ENCODE results near the gene NID1. TPM values are rescaled to one million over a fixed set of nuclear protein-coding genes. Genes with fewer than 3 reads are reported as not detected.
A peak's percentile ranks its signal among the peaks of the same experiment; 100 is the strongest.
"Not testable (repeated sequence)": the region's sequence is repeated elsewhere in the genome, so short reads cannot be mapped to it uniquely, and the experiment has no call there.

The NID1 gene
- total RNA-seq, 1 donor from 2014 or later = 107 TPM

DNA sequence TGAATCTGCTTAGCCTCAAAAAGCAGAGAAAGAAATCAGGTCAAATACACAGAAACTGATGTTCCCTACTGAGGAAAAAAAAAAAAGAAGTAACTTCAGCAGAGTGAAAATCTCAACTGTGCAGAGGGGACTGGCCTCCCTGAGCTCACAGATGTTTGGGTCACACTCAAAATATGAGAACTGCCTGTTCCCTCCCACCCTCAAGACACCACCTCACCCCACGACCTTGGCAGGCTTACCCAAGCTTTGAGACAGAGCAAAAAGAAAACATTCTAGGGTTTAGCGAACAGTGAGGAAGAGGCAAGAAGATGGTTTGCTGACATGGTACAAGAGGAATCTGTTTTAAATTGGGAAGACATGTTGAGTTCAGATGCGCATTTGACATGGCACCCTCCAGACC, 48.8 kb downstream of the NID1 start:
- H3K9me3 ChIP-seq (ENCODE audit: control insufficient read depth in 3 of 3, low read length in 3 of 3) = no peaks in the 10 kb centered on the region
- peaks cover 11 to 22% (median 21%) of the 10 kb centered on the region in 3 donors for H3K4me1 ChIP-seq (ENCODE audit: control insufficient read depth in 3 of 3, insufficient read depth in 3 of 3, low read length in 3 of 3)
- peak overlapping the region; percentile 69 for H3K27ac ChIP-seq (ENCODE audit: low read depth, low read length)
- H3K9ac ChIP-seq (ENCODE audit: low read depth in 1 of 3, low read length in 3 of 3) = no peak overlapping the region
- H3K36me3 ChIP-seq (ENCODE audit: control insufficient read depth in 3 of 3, insufficient read depth in 3 of 3, low read length in 3 of 3) = peaks cover 0 to 5% (median 3%) of the 10 kb centered on the region in 3 donors
- H3K27me3 ChIP-seq (ENCODE audit: control insufficient read depth in 3 of 3, insufficient read depth in 3 of 3, low read length in 3 of 3) = peaks cover 0 to 2% (median 0%) of the 10 kb centered on the region in 3 donors
- H3K4me3 ChIP-seq (ENCODE audit: low read length in 3 of 3) = no peak overlapping the region

DNA sequence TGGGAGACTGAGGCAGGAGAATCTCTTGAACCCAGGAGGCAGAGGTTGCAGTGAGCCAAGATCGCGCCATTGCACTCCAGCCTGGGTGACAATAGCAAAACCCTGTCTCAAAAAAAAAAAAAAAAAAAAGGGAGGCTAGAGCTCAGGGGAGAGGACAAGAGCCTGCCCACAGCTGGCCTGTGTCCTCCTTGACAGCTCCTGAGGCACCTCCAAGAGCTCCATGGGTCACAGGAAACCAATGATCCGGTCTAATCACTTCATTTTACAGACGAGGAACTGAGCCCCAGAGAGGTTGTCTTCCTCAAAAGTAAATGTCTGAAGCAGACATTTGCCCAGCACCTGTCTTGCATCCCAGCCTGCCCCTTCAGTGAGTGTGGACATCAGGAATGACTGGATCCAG, 49.4 kb downstream of the NID1 start:
- no peaks in the 10 kb centered on the region for H3K9me3 ChIP-seq (ENCODE audit: control insufficient read depth in 3 of 3, low read length in 3 of 3)
- peak overlapping the region; percentile 69 for H3K27ac ChIP-seq (ENCODE audit: low read depth, low read length)
- H3K9ac ChIP-seq (ENCODE audit: low read depth in 1 of 3, low read length in 3 of 3) = no peak overlapping the region
- H3K36me3 ChIP-seq (ENCODE audit: control insufficient read depth in 3 of 3, insufficient read depth in 3 of 3, low read length in 3 of 3) = peaks cover 0 to 5% (median 3%) of the 10 kb centered on the region in 3 donors
- no peak overlapping the region for H3K4me3 ChIP-seq (ENCODE audit: low read length in 3 of 3)
- no peaks in the 10 kb centered on the region for H3K27me3 ChIP-seq (ENCODE audit: control insufficient read depth in 3 of 3, insufficient read depth in 3 of 3, low read length in 3 of 3)
- H3K4me1 ChIP-seq (ENCODE audit: control insufficient read depth in 3 of 3, insufficient read depth in 3 of 3, low read length in 3 of 3) = peaks cover 5 to 17% (median 16%) of the 10 kb centered on the region in 3 donors

- no peak overlapping the region for H3K27ac ChIP-seq (ENCODE audit: low read depth, low read length)
- no peak overlapping the region for H3K9ac ChIP-seq (ENCODE audit: low read depth in 1 of 3, low read length in 3 of 3)
- peaks cover 0 to 5% (median 3%) of the 10 kb centered on the region in 3 donors for H3K36me3 ChIP-seq (ENCODE audit: control insufficient read depth in 3 of 3, insufficient read depth in 3 of 3, low read length in 3 of 3)
- H3K27me3 ChIP-seq (ENCODE audit: control insufficient read depth in 3 of 3, insufficient read depth in 3 of 3, low read length in 3 of 3) = no peaks in the 10 kb centered on the region
- H3K4me3 ChIP-seq (ENCODE audit: low read length in 3 of 3) = no peak overlapping the region
- H3K9me3 ChIP-seq (ENCODE audit: control insufficient read depth in 3 of 3, low read length in 3 of 3) = no peaks in the 10 kb centered on the region
- H3K4me1 ChIP-seq (ENCODE audit: control insufficient read depth in 3 of 3, insufficient read depth in 3 of 3, low read length in 3 of 3) = peaks cover 3 to 9% (median 5%) of the 10 kb centered on the region in 3 donors
Observed at GRCh38 chr1:236013330-236013729, 51.6 kb downstream of the NID1 start.

GRCh38 chr1:236011641-236012040, 53.2 kb downstream of the NID1 start:
- Histone ChIP-seq H3K27ac (ENCODE audit: low read depth, low read length) (no peak overlapping the region), H3K36me3 (ENCODE audit: control insufficient read depth in 3 of 3, insufficient read depth in 3 of 3, low read length in 3 of 3) (peaks cover 0 to 5% (median 3%) of the 10 kb centered on the region in 3 donors), H3K27me3 (ENCODE audit: control insufficient read depth in 3 of 3, insufficient read depth in 3 of 3, low read length in 3 of 3) (no peaks in the 10 kb centered on the region), H3K9ac (ENCODE audit: low read depth in 1 of 3, low read length in 3 of 3) (no peak overlapping the region), H3K4me3 (ENCODE audit: low read length in 3 of 3) (no peak overlapping the region), H3K4me1 (ENCODE audit: control insufficient read depth in 3 of 3, insufficient read depth in 3 of 3, low read length in 3 of 3) (peaks cover 3 to 9% (median 3%) of the 10 kb centered on the region in 3 donors), H3K9me3 (ENCODE audit: control insufficient read depth in 3 of 3, low read length in 3 of 3) (no peaks in the 10 kb centered on the region)

- peak overlapping the region; percentile 54 for H3K27ac ChIP-seq (ENCODE audit: low read depth, low read length)
- peaks cover 0 to 5% (median 3%) of the 10 kb centered on the region in 3 donors for H3K36me3 ChIP-seq (ENCODE audit: control insufficient read depth in 3 of 3, insufficient read depth in 3 of 3, low read length in 3 of 3)
- no peak overlapping the region for H3K9ac ChIP-seq (ENCODE audit: low read depth in 1 of 3, low read length in 3 of 3)
- no peaks in the 10 kb centered on the region for H3K27me3 ChIP-seq (ENCODE audit: control insufficient read depth in 3 of 3, insufficient read depth in 3 of 3, low read length in 3 of 3)
- H3K4me1 ChIP-seq (ENCODE audit: control insufficient read depth in 3 of 3, insufficient read depth in 3 of 3, low read length in 3 of 3) = peaks cover 0 to 3% (median 2%) of the 10 kb centered on the region in 3 donors
- H3K4me3 ChIP-seq (ENCODE audit: low read length in 3 of 3) = no peak overlapping the region
- no peaks in the 10 kb centered on the region for H3K9me3 ChIP-seq (ENCODE audit: control insufficient read depth in 3 of 3, low read length in 3 of 3)
Observed at GRCh38 chr1:236010443-236010842, 54.4 kb downstream of the NID1 start.

DNA sequence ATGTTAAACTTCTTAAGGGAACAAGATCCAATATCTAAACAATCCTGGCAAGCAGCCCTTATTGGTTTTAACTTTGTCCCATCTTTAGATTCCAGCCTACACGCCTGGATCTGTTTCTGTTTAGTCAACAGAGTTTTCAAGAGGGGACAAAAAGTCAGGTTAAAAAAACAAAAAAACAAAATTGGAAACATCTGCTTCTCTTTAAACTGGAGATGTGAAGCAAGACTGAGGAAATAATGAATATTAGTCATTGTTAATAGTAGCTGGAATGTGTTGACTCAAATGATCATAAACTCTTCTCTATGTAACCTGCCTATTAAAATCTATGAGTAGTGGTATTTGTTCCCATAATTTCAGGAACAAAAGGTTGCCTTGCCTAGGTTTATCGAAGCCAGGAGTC, 55.0 kb downstream of the NID1 start:
- Histone ChIP-seq H3K4me1 (ENCODE audit: control insufficient read depth in 3 of 3, insufficient read depth in 3 of 3, low read length in 3 of 3) (peaks cover 0 to 3% (median 0%) of the 10 kb centered on the region in 3 donors), H3K9ac (ENCODE audit: low read depth in 1 of 3, low read length in 3 of 3) (no peak overlapping the region), H3K36me3 (ENCODE audit: control insufficient read depth in 3 of 3, insufficient read depth in 3 of 3, low read length in 3 of 3) (peaks cover 0 to 5% (median 3%) of the 10 kb centered on the region in 3 donors), H3K9me3 (ENCODE audit: control insufficient read depth in 3 of 3, low read length in 3 of 3) (no peaks in the 10 kb centered on the region), H3K27me3 (ENCODE audit: control insufficient read depth in 3 of 3, insufficient read depth in 3 of 3, low read length in 3 of 3) (no peaks in the 10 kb centered on the region), H3K27ac (ENCODE audit: low read depth, low read length) (peak overlapping the region; percentile 62), H3K4me3 (ENCODE audit: low read length in 3 of 3) (no peak overlapping the region)

GRCh38 chr1:236009191-236009590, 55.7 kb downstream of the NID1 start:
- Histone ChIP-seq H3K4me1 (ENCODE audit: control insufficient read depth in 3 of 3, insufficient read depth in 3 of 3, low read length in 3 of 3) (peaks cover 0 to 3% (median 0%) of the 10 kb centered on the region in 3 donors), H3K36me3 (ENCODE audit: control insufficient read depth in 3 of 3, insufficient read depth in 3 of 3, low read length in 3 of 3) (peaks cover 0 to 3% (median 3%) of the 10 kb centered on the region in 3 donors), H3K4me3 (ENCODE audit: low read length in 3 of 3) (no peak overlapping the region), H3K9ac (ENCODE audit: low read depth in 1 of 3, low read length in 3 of 3) (no peak overlapping the region), H3K9me3 (ENCODE audit: control insufficient read depth in 3 of 3, low read length in 3 of 3) (no peaks in the 10 kb centered on the region), H3K27ac (ENCODE audit: low read depth, low read length) (peak overlapping the region; percentile 62), H3K27me3 (ENCODE audit: control insufficient read depth in 3 of 3, insufficient read depth in 3 of 3, low read length in 3 of 3) (no peaks in the 10 kb centered on the region)

- Histone ChIP-seq H3K9ac (ENCODE audit: low read depth in 1 of 3, low read length in 3 of 3) (no peak overlapping the region), H3K36me3 (ENCODE audit: control insufficient read depth in 3 of 3, insufficient read depth in 3 of 3, low read length in 3 of 3) (peaks cover 0 to 3% (median 0%) of the 10 kb centered on the region in 3 donors), H3K27ac (ENCODE audit: low read depth, low read length) (no peak overlapping the region), H3K27me3 (ENCODE audit: control insufficient read depth in 3 of 3, insufficient read depth in 3 of 3, low read length in 3 of 3) (no peaks in the 10 kb centered on the region), H3K4me1 (ENCODE audit: control insufficient read depth in 3 of 3, insufficient read depth in 3 of 3, low read length in 3 of 3) (peaks cover 0 to 3% (median 0%) of the 10 kb centered on the region in 3 donors), H3K4me3 (ENCODE audit: low read length in 3 of 3) (no peak overlapping the region), H3K9me3 (ENCODE audit: control insufficient read depth in 3 of 3, low read length in 3 of 3) (no peaks in the 10 kb centered on the region)
Observed at GRCh38 chr1:236007781-236008180, 57.1 kb downstream of the NID1 start.

GRCh38 chr1:236003058-236003457, 61.8 kb downstream of the NID1 start:
- not testable (repeated sequence) for H3K27me3 ChIP-seq (ENCODE audit: control insufficient read depth in 3 of 3, insufficient read depth in 3 of 3, low read length in 3 of 3); H3K4me1 ChIP-seq (ENCODE audit: control insufficient read depth in 3 of 3, insufficient read depth in 3 of 3, low read length in 3 of 3); H3K9me3 ChIP-seq (ENCODE audit: control insufficient read depth in 3 of 3, low read length in 3 of 3); H3K9ac ChIP-seq (ENCODE audit: low read depth in 1 of 3, low read length in 3 of 3); H3K27ac ChIP-seq (ENCODE audit: low read depth, low read length); H3K4me3 ChIP-seq (ENCODE audit: low read length in 3 of 3); H3K36me3 ChIP-seq (ENCODE audit: control insufficient read depth in 3 of 3, insufficient read depth in 3 of 3, low read length in 3 of 3)

GRCh38 chr1:236002572-236002971, 62.3 kb downstream of the NID1 start:
- Histone ChIP-seq H3K27me3 (ENCODE audit: control insufficient read depth in 3 of 3, insufficient read depth in 3 of 3, low read length in 3 of 3) (no peaks in the 10 kb centered on the region), H3K9me3 (ENCODE audit: control insufficient read depth in 3 of 3, low read length in 3 of 3) (no peaks in the 10 kb centered on the region), H3K9ac (ENCODE audit: low read depth in 1 of 3, low read length in 3 of 3) (no peak overlapping the region), H3K27ac (ENCODE audit: low read depth, low read length) (no peak overlapping the region), H3K4me3 (ENCODE audit: low read length in 3 of 3) (no peak overlapping the region), H3K36me3 (ENCODE audit: control insufficient read depth in 3 of 3, insufficient read depth in 3 of 3, low read length in 3 of 3) (peaks cover 0 to 2% (median 0%) of the 10 kb centered on the region in 3 donors), H3K4me1 (ENCODE audit: control insufficient read depth in 3 of 3, insufficient read depth in 3 of 3, low read length in 3 of 3) (peaks cover 0 to 4% (median 0%) of the 10 kb centered on the region in 3 donors)
